Mesenchymal stem cell (in vitro differentiated cells and primary cell): ENCODE data around the gene ECE1.

Experiments used
- DNase-seq: peaks from one replicate; pipeline ENCODE4 v3.0.0-alpha.2; 2013
- H2AFZ ChIP-seq: one replicate; pipeline ENCODE4 v1.6.1; 2013; ENCODE audit warnings: low read depth, mild to moderate bottlenecking, control low read depth, inconsistent platforms, low read length, moderate library complexity
- H2AK5ac ChIP-seq: 2 replicates; pipeline ENCODE4 v1.6.1; 2013; ENCODE audit warnings: low read length, moderate library complexity, mild to moderate bottlenecking, inconsistent platforms; ENCODE audit not compliant: severe bottlenecking
- H2BK120ac ChIP-seq: one replicate; pipeline ENCODE4 v1.6.1; 2013; ENCODE audit warnings: low read depth, mild to moderate bottlenecking, inconsistent platforms, low read length, moderate library complexity
- H2BK12ac ChIP-seq, 2 experiments: one replicate each; pipeline ENCODE4 v1.6.1; 2013; ENCODE audit warnings: inconsistent platforms in 2 of 2, low read length in 2 of 2, mild to moderate bottlenecking in 2 of 2, moderate library complexity in 2 of 2, control low read depth in 1 of 2
- H2BK15ac ChIP-seq: one replicate; pipeline ENCODE4 v1.6.1; 2013; ENCODE audit warnings: mild to moderate bottlenecking, low read depth, inconsistent platforms; ENCODE audit not compliant: poor library complexity, severe bottlenecking
- H2BK5ac ChIP-seq: 2 replicates; pipeline ENCODE4 v1.6.1; 2013; ENCODE audit warnings: low read depth, mild to moderate bottlenecking, low read length, control low read depth, inconsistent platforms; ENCODE audit not compliant: poor library complexity, severe bottlenecking
- H3K14ac ChIP-seq, 2 experiments: one replicate each; pipeline ENCODE4 v1.6.1; 2013; ENCODE audit warnings: inconsistent platforms in 2 of 2, low read length in 2 of 2, control low read depth in 1 of 2, mild to moderate bottlenecking in 1 of 2, moderate library complexity in 1 of 2
- H3K18ac ChIP-seq, 2 experiments: one replicate each; pipeline ENCODE4 v1.6.1; 2013; ENCODE audit warnings: inconsistent platforms in 2 of 2, low read length in 2 of 2, control low read depth in 1 of 2, low read depth in 1 of 2, mild to moderate bottlenecking in 1 of 2
- H3K23ac ChIP-seq, 2 experiments: one replicate each; pipeline ENCODE4 v1.6.1; 2013; ENCODE audit warnings: inconsistent platforms in 2 of 2, low read length in 2 of 2, mild to moderate bottlenecking in 2 of 2, moderate library complexity in 2 of 2, control low read depth in 1 of 2
- H3K27ac ChIP-seq: 2 replicates; pipeline ENCODE4 v1.5.1; 2013; ENCODE audit warnings: mild to moderate bottlenecking, moderate library complexity, low read length, control low read depth, inconsistent platforms; ENCODE audit not compliant: poor library complexity, severe bottlenecking
- H3K27me3 ChIP-seq, 2 experiments: 2 replicates each; pipeline versions ENCODE4 v1.6.1 to v1.7.0; 2013; ENCODE audit warnings: low read length in 2 of 2, mild to moderate bottlenecking in 2 of 2, moderate library complexity in 2 of 2, control low read depth in 1 of 2, inconsistent platforms in 1 of 2; ENCODE audit not compliant: control insufficient read depth in 1 of 2, insufficient read depth in 1 of 2
- H3K36me3 ChIP-seq, 2 experiments: 2 replicates each; pipeline versions ENCODE4 v1.6.1 to v1.7.0; 2013; ENCODE audit warnings: low read length in 2 of 2, control low read depth in 1 of 2, inconsistent platforms in 1 of 2, low read depth in 1 of 2, mild to moderate bottlenecking in 1 of 2; ENCODE audit not compliant: insufficient read depth in 2 of 2, control insufficient read depth in 1 of 2
- H3K4ac ChIP-seq, 2 experiments: one replicate each; pipeline ENCODE4 v1.6.1; 2013; ENCODE audit warnings: inconsistent platforms in 2 of 2, low read length in 2 of 2, mild to moderate bottlenecking in 2 of 2, moderate library complexity in 2 of 2, control low read depth in 1 of 2, low read depth in 1 of 2
- H3K4me1 ChIP-seq: 2 replicates; pipeline ENCODE4 v1.6.1; 2013; ENCODE audit warnings: low read depth, low read length, control low read depth; ENCODE audit not compliant: control insufficient read depth, insufficient read depth
- H3K4me2 ChIP-seq: 2 replicates; pipeline ENCODE4 v1.6.1; 2013; ENCODE audit warnings: low read length, mild to moderate bottlenecking, inconsistent platforms; ENCODE audit not compliant: poor library complexity, severe bottlenecking
- H3K4me3 ChIP-seq, 2 experiments: 2 replicates each; pipeline versions ENCODE4 v1.5.1 to v1.7.0; 2013; ENCODE audit warnings: low read length in 2 of 2, mild to moderate bottlenecking in 2 of 2, control low read depth in 1 of 2, low read depth in 1 of 2; ENCODE audit not compliant: insufficient read depth in 1 of 2
- H3K79me1 ChIP-seq: replicated peaks from 2 replicates; pipeline ENCODE4 v1.6.1; 2013; ENCODE audit warnings: mild to moderate bottlenecking, control low read depth, low read length, inconsistent platforms; ENCODE audit not compliant: poor library complexity, severe bottlenecking
- H3K9ac ChIP-seq: 2 replicates; pipeline ENCODE4 v1.7.0; 2013; ENCODE audit warnings: mild to moderate bottlenecking, low read length, moderate library complexity
- H3K9me3 ChIP-seq: 2 replicates; pipeline ENCODE4 v1.7.0; 2013; ENCODE audit warnings: mild to moderate bottlenecking, low read length; ENCODE audit not compliant: control insufficient read depth
- H4K8ac ChIP-seq: one replicate; pipeline ENCODE4 v1.6.1; 2013; ENCODE audit warnings: inconsistent platforms, mild to moderate bottlenecking, low read length, moderate library complexity
- H4K91ac ChIP-seq: one replicate; pipeline ENCODE4 v1.6.1; 2013; ENCODE audit warnings: mild to moderate bottlenecking, low read length, inconsistent platforms
- WGBS: methylation state at CpG from one replicate; pipeline ENCODE4 v1.1.7; 2013; ENCODE audit warnings: mixed read lengths; 5-methylcytosine and 5-hydroxymethylcytosine counted together

The ECE1 gene

DNA sequence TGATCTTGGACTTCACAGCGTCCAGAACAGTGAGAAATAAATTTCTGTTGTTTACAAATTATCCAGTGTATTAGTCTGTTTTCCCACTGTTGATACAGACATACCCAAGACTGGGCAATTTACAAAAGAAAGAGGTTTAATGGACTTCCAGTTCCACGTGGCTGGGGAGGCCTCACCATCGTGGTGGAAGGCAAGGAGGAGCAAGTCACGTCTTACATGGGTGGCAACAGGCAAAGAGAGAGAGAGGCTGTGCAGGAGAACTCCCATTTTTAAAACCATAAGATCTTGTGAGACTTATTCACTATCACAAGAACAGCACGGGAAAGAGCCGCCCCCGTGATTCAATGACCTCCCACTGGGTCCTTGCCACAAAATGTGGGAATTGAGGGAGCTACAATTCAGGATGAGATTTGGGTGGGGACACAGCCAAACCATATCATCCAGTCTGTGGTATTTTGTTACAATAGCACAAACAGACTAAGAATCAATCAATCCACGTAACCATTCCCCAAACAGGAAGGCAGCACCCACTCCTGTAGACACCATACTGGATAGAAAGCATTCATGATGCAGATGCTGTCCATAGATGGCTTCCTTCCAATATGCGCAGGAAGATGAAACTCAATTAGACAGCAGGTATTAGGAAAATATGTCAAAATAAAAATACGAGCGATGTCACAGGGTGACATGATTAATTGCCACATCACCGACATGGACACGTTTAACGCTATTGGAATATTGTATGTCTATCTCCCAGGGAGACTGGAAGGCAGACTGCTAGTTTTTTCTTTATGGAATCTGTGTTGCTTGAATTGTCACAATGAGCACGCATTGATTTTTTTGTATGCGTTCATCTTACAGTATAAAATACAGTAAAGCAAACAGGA lies 22.8 kb downstream of the ECE1 start:
- no peak for DNase-seq
- no peak overlapping the region for H2BK120ac ChIP-seq
- H2BK5ac ChIP-seq = no peak overlapping the region
- no peak overlapping the region for H3K9ac ChIP-seq
- H3K36me3 ChIP-seq = peaks cover 57 to 66% of the 10 kb centered on the region in 2 experiments
- no peak overlapping the region for H3K14ac ChIP-seq
- no peak overlapping the region for H2AFZ ChIP-seq
- no peak overlapping the region for H2BK15ac ChIP-seq
- H3K27ac ChIP-seq = no peak overlapping the region
- H3K4me2 ChIP-seq = no peak overlapping the region
- 96% methylated on average over 9 of the region's 16 CpGs for WGBS
- H3K27me3 ChIP-seq = no peaks in the 10 kb centered on the region
- no peak overlapping the region for H2AK5ac ChIP-seq
- H3K18ac ChIP-seq = no peak overlapping the region
- H3K4me1 ChIP-seq = peaks cover 21% of the 10 kb centered on the region
- no peak overlapping the region for H4K8ac ChIP-seq
- no peak overlapping the region for H3K23ac ChIP-seq
- H4K91ac ChIP-seq = no peak overlapping the region
- H3K79me1 ChIP-seq = peaks cover 35% of the 10 kb centered on the region
- no peak overlapping the region for H3K4me3 ChIP-seq
- no peak overlapping the region for H2BK12ac ChIP-seq
- no peak overlapping the region for H3K4ac ChIP-seq
- H3K9me3 ChIP-seq = no peaks in the 10 kb centered on the region

DNA sequence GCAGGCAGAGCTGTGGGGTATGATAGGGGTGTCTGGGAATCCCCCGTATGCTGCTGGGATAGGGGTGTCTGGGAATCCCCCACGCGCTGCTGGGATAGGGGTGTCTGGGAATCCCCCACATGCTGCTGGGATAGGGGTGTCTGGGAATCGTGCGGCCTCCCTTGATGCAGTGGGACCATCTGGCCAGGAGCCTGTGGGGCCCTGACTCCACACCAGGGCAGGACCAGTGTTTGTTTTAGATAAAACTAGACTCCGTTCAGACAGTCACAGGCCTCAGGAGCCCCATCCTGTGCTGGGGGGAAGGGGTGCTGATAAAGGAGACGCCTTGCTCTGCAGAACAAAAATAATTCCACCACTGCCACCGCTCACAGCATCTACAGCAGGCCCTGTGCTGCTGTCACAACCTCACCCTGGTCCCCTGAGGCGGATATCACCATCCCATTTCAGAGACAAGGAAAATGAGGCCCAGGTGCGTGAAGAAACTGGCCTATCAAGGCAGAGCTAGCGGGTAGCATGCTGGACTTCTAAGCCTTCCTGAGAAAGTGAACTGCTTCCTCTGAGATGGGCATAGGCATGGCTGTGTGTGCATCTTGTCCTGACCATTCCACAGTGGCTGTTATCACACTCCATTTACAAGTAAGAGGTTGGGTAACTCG lies 24.0 kb downstream of the ECE1 start:
- H2BK120ac ChIP-seq = no peak overlapping the region
- H2AK5ac ChIP-seq = no peak overlapping the region
- H3K27ac ChIP-seq = no peak overlapping the region
- H3K9me3 ChIP-seq = no peaks in the 10 kb centered on the region
- DNase-seq = no peak
- H3K4ac ChIP-seq = no peak overlapping the region
- peak overlapping the region; percentile 42 to 54 for H3K18ac ChIP-seq
- peaks cover 29% of the 10 kb centered on the region for H3K4me1 ChIP-seq
- H4K91ac ChIP-seq = peak overlapping the region; percentile 31
- no peak overlapping the region for H2BK5ac ChIP-seq
- peaks cover 40% of the 10 kb centered on the region for H3K79me1 ChIP-seq
- 78% methylated on average over 11 of the region's 12 CpGs for WGBS
- peak overlapping the region in 1 of 2 experiments; percentile 60 for H3K23ac ChIP-seq
- H3K4me3 ChIP-seq = no peak overlapping the region
- H2BK15ac ChIP-seq = peak overlapping the region; percentile 55
- no peak overlapping the region for H3K9ac ChIP-seq
- peak overlapping the region in 1 of 2 experiments; percentile 76 for H3K14ac ChIP-seq
- H3K36me3 ChIP-seq = peaks cover 51 to 56% of the 10 kb centered on the region in 2 experiments
- no peak overlapping the region for H3K4me2 ChIP-seq
- H2BK12ac ChIP-seq = peak overlapping the region in 1 of 2 experiments; percentile 29
- no peak overlapping the region for H4K8ac ChIP-seq
- no peaks in the 10 kb centered on the region for H3K27me3 ChIP-seq
- no peak overlapping the region for H2AFZ ChIP-seq

DNA sequence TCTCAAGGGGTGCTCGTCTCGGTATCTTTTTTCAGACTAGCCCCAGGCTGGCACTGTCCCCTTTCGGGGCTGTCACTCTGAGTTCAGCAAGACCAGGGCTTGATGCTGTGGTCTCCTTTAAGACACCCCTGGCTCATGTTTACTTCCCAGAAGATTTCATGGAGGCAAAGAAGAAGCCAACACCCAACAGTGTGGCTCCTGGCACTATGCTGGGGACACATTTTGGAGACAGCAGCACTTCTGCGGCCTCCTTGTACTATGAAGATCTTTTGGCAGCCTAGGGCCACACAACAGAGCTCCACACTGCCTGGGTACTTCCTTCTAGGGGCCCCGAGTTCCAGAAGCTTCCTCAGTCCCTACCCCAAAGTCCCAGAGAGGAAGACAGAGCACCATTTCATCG lies 24.6 kb downstream of the ECE1 start:
- no peak overlapping the region for H3K23ac ChIP-seq
- no peak overlapping the region for H3K4ac ChIP-seq
- no peak overlapping the region for H4K8ac ChIP-seq
- H3K36me3 ChIP-seq = peaks cover 51 to 54% of the 10 kb centered on the region in 2 experiments
- WGBS = 97% methylated on average over 5 of the region's 6 CpGs
- H2BK120ac ChIP-seq = no peak overlapping the region
- peak overlapping the region in 1 of 2 experiments; percentile 38 for H2BK12ac ChIP-seq
- no peaks in the 10 kb centered on the region for H3K27me3 ChIP-seq
- DNase-seq = no peak
- H2BK5ac ChIP-seq = no peak overlapping the region
- H3K27ac ChIP-seq = no peak overlapping the region
- H3K9me3 ChIP-seq = no peaks in the 10 kb centered on the region
- peaks cover 38% of the 10 kb centered on the region for H3K79me1 ChIP-seq
- no peak overlapping the region for H2AK5ac ChIP-seq
- H3K4me3 ChIP-seq = no peak overlapping the region
- H4K91ac ChIP-seq = peak overlapping the region; percentile 75
- H3K4me2 ChIP-seq = no peak overlapping the region
- peaks cover 30% of the 10 kb centered on the region for H3K4me1 ChIP-seq
- peak overlapping the region; percentile 55 for H2BK15ac ChIP-seq
- no peak overlapping the region for H2AFZ ChIP-seq
- no peak overlapping the region for H3K14ac ChIP-seq
- H3K18ac ChIP-seq = peak overlapping the region; percentile 18 to 54
- H3K9ac ChIP-seq = no peak overlapping the region

DNA sequence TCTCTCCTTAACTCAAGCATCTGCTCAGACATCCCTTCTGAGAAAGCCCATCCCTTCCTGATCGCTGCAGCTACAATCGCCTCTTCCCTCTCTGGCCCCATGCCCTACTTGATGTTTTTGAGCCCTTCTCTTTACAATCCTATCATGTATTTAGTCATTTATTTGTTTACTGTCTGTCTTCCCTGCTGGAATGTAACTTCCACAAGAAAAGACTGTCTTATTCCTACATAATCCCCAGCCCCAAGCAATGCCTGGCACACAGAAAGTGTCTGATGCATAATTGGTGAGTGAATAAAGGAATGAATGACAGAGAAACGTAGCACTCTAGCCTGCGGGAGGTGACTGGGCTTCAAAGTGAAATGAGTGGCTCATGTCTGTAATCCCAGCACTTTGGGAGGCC lies 25.4 kb downstream of the ECE1 start:
- Histone ChIP-seq H3K9ac (no peak overlapping the region), H3K36me3 (peaks cover 52 to 54% of the 10 kb centered on the region in 2 experiments), H3K4me1 (peaks cover 30% of the 10 kb centered on the region), H4K8ac (no peak overlapping the region), H4K91ac (no peak overlapping the region), H3K23ac (no peak overlapping the region), H3K14ac (no peak overlapping the region), H2AFZ (no peak overlapping the region), H3K27me3 (no peaks in the 10 kb centered on the region), H3K4me2 (no peak overlapping the region), H2BK12ac (no peak overlapping the region), H2BK120ac (no peak overlapping the region), H3K4me3 (no peak overlapping the region), H3K79me1 (peaks cover 36% of the 10 kb centered on the region), H3K27ac (no peak overlapping the region), H2BK5ac (no peak overlapping the region), H3K18ac (no peak overlapping the region), H2BK15ac (no peak overlapping the region), H2AK5ac (no peak overlapping the region), H3K4ac (peak overlapping the region in 1 of 2 experiments; percentile 50), H3K9me3 (no peaks in the 10 kb centered on the region)
- WGBS = 20% methylated on average over 2 of the region's 4 CpGs
- peak; percentile 85 for DNase-seq
